NOMO-1 (cell line): ENCODE data around the gene CRELD2.
A peak's percentile ranks its signal among the peaks of the same experiment; 100 is the strongest.

Source experiments
- DNase-seq, 2 experiments: peaks; one replicate each; lab custom pipeline; 2025; ENCODE audit not compliant: unreplicated experiment in 2 of 2; lab: John Stamatoyannopoulos, UW

The CRELD2 gene

DNA sequence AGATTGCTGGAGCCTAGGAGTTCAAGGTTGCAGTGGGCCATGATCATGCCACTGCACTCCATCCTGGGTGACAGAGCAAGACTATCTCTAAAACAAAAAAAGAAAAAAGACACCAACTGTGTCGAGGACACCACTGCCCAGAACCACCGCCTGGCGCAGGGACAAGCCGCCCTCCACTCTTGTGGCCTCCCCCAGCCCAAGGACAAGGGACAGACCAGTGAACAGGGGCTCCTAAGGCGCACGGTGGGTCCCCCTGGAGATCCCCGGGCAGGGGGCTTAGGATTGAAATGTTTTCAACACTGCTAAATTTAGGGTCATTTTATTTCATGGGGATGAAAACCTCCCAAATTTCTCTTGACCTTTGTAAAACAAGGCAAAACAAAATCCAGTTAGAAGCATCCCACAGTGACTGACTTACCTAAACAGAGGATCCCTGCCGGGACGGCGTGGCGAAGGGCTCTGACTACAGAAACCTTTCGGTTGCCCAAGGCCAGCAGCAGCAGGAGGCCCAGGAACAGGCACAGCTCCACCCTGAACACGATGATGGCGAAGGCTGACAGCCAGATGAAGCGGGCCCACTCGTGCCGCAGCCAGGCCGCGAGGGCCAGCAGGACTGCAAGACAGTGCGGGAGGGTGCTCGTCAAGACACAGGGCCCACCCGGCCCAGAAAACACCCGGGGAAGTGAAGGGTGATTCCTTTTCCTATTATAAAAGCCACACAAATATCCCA, 8.8 kb upstream of the CRELD2 start:
- no peak for DNase-seq

DNA sequence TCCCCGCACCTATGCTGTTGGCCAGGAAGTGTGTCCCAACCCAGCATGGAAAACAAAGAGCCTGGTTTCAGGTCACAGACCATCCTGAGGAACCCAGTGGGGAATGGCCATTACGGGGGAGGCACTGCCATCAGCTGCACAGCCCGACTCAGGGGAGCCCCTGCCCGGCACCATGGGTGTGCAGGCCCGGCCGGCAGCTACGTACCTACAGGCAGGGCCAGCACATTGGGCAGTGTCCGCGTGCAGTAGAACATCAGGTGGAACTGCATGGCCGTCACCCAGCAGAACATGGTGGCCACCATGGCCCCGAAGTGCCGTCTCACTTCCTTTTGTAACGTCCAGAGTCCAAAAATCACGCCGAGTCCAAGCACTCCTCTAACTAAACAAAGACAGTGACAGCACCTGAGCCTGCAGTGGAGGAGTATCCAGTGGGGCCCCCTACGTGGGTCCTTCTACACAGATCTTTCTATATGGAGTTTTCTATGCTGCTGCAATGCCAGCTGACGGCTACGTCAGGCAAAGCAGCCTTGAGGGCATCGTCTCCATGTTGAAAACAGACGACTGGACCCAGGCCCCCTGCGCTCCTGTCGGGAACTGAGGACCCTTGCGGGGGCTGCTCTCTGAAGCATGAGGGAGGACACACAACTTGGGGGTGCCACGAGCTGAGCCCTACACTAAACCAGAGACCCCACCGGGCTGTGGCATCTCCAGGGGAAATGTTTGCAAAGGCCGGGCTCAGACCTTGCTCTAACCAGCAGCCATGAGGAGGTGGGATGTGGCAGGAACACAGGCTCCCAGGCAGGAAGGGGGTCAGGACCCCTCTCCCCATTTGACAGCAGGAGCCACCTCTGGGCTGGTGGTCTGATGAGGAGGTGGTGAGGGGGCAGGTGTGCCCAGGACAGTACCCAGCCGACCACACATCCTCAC, 7.9 kb upstream of the CRELD2 start:
- DNase-seq: no peak

DNA sequence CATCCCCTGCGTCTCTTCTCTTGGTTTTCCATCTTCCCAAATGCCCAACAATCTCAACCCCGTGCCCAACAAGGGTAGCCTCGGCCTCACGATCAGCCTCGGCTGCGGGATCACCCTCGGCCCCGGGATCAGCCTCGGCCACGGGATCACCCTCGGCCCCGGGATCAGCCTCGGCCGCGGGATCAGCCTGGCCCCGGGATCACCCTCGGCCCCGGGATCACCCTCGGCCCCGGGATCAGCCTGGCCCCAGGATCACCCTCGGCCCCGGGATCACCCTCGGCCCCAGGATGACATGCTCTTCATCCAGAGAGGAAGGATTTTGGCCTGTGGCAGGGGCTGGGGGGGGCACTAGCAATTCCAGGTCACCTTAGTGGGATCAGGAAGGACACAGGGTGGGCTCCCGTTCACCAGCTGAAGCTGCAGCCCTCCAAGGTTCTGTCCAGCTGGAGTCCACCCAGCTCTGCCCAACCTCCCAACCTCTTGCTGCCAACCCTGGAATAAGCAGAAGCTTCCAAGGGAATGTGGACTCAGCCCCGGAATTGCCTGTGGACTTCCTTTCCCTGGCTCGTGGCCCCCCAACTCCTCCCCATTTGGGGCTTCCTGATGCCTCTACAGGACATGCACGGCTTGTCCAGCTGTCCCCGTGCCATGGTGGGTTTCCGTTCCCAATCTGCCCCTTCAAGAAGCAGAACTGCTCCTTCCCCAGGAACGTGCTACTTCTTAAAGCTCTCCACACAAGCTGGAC, 6.4 kb upstream of the CRELD2 start:
- DNase-seq: no peak

DNA sequence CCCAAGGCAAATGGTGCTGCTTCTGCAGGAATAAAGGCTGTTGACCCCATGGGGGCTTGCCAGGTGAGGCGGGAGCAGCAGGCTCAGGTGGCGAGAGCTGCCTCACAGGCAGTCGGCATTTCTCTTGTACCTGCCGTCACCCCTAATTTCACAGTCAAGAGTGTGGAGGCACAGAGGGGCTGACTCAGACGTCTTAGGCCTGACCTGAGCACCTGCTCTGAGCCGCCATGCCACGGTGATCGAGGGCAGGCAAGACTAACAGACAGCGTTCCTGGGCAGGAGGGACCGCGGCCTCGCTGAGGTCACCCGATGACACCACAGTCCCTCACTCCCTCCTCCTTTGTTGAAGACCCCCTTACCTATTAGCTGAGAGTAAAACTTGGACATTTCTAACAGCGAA, 5.4 kb upstream of the CRELD2 start:
- no peak for DNase-seq

DNA sequence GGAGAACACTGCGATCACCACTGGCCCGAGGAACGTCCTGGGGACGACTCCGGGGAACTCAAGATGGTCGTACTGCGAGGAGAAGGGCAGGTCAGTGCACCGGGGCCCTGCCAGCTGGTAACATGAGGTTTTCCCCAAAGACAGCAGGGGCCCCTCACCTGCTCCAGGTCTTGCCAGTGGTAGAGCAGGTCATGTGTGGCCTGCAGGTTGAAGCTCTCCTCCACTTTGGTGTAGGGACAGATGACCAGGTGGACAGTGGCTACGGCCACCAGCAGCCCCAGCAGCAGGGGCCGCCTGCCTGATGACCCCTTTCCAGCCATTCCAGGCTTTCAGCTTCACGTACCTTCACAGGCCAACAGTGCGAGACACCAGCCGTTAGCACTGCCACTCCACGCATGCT, 5.0 kb upstream of the CRELD2 start:
- no peak for DNase-seq

DNA sequence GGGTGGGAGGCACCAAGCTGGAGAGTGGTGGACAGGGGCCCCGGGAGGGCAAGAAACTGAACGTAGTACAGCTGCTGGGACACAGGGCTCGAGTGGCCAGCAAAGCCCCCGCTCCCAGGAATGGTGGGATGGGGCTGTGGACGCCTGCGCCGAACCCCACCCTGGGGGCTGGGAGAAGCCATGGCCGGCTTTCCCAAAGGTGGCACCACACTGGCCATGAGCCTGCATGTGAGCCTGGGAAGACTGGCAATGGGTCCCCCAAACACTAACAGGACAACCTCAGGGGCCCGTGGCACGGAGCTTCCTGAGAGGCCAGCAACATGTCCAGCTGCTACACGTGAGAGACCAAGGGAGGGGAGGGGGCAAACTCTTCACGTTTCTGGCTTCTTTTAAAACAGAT, 4.2 kb upstream of the CRELD2 start:
- no peak for DNase-seq

DNA sequence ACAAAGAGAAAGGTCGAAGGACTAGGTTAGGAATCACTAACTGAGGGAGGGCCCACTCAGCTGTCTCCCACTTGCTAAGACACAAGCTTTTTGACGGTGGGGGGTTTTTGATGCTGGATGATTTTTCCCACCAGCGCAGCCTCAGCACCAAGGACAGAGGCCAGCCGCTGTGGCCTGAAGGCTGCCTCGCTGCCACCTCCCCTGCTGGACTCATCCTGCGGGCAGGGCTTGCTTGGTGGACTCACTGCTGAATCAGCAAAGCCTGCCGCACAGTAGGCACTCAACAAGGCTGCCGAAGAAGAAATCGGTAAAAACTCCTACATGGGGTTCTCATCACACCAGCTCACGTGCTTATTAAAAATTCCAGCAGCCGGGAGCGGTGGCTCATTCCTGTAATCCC, 2.8 kb upstream of the CRELD2 start:
- DNase-seq: no peak

DNA sequence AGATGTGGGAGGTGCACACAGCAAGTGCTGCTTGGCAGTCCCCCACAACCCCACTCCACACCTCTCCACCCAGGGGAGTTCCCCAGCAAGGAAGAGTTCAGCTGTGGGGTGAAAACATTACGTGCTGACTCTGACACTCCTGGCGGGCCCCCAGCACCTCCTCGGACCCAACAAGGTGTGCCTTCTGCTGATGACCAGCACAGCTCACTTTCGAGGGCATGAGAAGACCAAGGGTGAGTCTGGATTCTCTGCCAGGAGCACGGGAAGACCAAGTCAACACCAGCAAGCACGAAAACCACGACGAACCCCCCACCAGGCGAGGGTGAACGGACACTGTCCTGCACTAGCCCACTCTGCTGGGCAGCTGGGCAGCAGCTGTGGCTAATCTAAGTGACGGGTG, 1.6 kb upstream of the CRELD2 start:
- DNase-seq: no peak

DNA sequence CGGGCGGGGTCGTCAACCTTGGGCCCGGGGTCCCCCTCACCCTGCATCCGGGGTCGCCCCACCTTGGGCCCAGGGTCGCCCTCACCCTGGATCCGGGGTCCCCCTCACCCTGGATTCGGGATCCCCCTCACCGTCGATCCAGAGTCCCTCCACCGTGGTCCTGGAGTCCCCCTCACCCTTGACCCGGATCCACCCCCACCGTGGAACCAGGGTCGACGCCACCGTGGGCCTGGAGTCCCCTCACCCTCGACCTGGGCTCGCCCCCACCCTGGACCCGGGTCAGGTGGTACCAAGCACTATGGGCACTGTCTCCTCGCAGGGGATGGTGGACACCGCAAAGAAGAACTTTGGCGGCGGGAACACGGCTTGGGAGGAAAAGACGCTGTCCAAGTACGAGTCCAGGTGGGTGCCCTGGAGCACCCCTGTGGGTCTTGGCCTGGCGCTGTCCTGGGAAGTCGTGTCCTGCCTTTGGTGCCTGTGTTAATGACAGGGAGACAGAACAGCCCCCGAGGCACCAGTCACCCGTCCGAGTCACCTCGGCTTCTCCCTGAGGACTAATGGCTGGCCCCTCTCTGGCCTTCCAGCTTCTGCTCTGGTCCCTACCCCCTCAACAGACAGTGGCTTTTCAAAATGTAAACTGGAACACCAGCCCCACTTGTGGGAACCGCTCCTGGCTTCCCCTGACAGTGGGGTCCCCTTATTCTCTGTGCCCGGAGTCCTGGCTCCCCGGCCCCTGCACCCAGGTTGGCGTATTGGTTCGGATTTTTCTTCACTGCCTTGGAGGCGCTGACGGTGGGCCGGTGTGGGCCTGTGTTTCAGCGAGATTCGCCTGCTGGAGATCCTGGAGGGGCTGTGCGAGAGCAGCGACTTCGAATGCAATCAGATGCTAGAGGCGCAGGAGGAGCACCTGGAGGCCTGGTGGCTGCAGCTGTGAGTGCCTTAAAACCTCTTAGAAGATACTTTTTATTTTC, 762 bp downstream of the CRELD2 start:
- DNase-seq: no peak

DNA sequence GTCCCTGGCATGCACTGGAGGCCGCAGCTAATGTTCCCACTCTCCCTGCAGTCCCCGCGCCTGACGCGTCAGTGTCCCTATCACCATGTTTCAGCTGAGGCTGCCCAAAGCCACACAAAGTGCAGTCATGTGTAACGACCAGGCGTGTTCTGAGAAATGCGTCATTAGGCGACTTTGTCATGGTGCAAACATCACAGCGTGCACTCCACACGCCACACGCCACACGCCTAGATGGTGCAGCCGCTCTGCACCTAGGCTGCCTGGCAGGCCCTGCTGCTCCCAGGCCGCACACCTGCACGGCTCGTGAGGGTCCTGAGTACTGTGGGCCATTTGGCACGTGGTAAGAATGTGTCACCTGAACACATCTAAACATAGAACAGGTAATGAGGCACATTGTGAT, 2.4 kb downstream of the CRELD2 start:
- DNase-seq: no peak

DNA sequence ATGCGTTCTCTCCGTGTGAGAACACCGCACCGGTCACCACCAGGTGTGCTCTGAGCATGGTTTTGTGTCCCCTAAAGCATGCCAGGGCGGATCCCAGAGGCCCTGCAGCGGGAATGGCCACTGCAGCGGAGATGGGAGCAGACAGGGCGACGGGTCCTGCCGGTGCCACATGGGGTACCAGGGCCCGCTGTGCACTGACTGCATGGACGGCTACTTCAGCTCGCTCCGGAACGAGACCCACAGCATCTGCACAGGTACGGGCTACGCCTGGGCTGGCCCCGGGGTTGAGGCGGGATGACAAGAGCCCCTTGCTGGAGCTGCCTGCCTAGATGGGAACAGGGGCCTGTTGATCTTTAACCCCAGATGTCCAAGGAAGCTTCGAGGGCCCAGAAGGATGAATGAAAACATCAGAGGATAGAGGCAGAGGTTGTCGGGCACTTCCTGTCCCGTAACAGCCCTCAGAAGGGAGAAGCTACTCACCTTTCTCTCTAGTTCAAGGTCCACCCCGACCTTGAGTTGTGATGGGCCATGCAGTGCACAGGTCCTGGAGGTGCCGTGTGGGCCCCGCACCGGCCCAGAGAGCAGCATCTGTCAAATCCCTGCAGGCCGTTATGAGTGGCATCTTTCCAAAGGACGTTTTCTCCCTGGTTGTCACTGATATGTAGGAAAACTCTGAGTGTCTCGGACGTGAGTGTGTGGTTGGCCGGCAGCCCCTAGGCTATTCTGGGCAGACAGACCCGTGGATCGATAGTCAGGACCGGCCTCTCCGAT, 3.3 kb downstream of the CRELD2 start:
- DNase-seq: no peak

DNA sequence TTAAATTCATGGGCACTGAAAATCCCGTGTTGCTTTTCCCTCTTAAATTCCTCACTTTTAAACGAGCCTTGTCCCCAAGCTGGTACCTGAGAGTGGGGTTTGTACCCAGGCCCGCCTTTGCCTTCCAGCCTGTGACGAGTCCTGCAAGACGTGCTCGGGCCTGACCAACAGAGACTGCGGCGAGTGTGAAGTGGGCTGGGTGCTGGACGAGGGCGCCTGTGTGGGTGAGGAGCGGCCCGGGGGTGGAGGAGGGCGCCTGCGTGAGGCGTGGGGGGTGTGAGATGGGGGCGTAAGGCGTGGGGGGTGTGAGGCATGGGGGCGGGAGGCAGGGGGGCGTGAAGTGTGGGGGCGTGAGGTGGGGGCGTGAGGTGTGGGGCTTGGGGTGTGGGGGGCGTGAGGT, 4.0 kb downstream of the CRELD2 start:
- DNase-seq: no peak

DNA sequence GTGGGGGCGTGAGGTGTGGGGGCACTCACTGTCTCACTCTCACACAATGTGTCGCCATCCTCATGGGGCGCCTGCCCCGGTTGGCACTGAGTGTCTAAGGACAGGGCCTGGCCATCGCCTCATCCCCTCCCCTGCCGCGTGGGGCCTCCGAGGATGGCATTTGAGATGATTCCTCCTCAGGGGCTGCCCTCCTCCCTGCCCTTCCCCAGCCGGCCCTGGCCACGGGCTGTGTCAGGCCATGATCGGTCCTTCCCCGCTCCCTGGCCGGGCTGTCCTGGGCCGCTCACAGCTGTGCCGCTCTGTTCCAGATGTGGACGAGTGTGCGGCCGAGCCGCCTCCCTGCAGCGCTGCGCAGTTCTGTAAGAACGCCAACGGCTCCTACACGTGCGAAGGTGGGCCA, 4.5 kb downstream of the CRELD2 start:
- no peak for DNase-seq

DNA sequence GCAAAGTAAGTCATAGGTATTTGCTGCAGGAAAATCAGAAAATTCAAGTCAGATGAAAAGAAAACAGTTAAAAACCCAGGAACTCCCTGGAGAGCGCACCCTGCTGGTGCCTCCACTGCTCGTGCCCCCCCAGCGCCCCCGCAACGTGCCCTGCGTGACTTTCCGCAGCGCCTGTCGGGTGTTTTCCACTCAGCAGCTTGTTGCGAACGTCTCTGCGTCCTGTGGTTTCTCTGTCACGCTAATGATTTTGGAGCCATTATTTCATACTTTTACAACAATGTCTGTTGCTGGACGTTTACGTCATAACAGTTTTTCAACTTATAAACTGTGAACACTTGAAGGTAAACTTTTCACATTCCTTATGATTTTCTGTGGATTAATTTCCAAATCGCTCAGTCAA, 5.0 kb downstream of the CRELD2 start:
- DNase-seq: peak in 1 of 2 experiments; percentile 13

DNA sequence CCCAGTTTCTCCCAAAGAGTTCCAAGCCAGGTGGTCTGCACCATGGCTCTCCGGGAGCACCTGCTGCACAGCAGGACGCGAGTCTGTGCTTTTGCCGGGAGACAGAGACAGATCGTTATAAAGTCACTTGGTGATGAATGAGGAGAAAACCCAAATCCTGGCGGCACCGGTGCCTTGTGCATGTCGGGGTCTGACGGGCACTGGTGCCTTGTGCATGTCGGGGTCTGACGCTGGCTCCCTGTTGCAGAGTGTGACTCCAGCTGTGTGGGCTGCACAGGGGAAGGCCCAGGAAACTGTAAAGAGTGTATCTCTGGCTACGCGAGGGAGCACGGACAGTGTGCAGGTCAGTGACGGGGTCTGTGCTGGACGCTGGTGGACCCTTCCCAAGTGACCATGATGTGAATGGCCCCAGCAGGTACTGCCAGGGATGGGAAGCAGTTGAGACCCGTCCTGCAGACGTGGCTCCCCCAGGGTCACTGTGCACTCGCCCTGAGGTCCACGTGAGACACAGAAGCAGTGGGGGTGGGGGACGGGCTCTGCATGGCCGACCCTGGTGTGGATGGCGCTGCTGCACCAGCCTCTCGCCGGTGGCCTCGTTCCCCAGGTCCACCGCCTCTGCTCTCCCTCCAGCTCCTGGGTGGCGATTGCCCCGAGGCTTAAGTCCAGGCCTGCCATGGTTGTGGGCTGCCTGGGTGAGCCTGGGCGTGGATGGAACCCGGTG, 5.8 kb downstream of the CRELD2 start:
- DNase-seq: no peak

DNA sequence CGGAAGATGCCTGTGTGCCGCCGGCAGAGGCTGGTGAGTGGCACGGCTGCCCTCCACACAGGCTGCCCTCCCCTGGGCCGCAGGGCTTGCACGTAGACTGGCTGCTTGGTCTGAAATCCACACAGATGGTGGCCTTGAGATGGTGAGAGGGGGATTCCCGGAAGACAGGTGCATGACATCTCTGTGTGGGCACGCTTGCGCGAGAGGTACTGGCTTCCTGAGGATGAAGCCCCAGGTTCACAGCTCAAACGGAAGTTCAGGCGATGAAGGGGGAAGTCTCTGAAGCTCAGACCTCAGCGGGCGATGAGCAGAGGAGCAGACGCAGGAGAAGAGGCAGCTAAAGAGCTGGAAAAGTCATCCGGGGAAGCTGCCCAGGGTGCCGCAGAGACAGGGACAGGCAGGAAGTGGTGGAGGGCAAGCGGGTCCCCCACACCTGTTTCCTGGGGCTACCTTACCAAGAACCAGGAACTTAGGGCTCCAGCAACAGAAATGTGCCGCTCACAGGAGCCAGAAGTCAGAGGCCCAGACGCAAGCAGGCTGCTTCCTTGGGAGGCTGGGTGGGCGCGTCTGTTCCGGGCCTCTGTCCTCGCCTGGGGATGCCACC, 7.2 kb downstream of the CRELD2 start:
- DNase-seq: no peak

DNA sequence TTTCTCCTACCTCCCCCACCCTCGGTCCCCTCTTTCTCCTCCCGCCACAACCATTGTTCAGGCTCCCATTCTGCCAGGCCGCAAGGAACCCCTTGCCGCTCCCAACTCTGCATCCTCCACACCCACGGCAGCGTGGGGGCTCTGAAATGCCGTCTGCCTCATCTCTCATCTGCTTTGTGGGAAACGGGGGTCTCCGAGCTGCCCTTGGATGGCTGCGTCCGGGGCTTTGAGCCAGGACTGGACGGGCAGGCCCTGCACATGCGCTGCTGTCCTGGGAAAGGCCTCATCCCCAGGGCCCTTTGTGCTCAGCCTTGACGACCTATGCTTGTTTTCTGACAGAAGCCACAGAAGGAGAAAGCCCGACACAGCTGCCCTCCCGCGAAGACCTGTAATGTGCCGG, 8.5 kb downstream of the CRELD2 start:
- no peak for DNase-seq

DNA sequence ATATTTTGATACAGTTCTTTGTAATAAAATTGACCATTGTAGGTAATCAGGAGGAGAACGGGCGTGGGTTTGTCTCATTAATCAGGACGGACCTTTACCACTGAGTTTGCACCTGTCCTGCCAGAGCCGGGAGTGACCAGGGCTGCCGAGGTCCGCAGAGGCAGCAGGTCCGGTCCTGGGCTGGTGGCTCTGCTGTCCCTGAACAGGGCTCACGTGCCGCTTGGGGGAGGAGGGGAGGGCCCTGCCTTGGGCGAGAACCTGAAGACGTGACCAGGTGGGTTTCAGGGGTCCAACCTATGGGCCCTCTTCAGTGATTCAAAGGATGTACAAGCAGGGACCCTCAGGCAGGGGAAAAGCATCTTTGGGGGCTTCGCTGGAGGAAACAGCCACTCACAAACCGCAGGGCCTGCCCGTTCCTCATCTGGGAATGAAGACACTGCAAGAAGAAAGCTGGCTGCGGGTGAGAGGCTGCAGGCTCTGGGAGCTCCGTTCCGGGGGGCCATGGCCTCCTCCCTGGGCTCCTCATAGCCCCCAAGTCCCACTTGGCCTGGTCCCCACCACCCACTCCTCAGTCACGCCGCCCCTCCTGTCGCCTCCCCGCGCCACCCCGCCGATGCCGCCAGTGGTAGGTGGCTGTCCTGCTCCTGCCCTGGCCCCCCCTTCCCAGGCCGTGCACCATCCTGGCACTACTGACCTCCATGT, 9.2 kb downstream of the CRELD2 start:
- DNase-seq: no peak
